ENCODE measurements around the gene FRMD4A.
"Not testable (repeated sequence)": the region's sequence is repeated elsewhere in the genome, so short reads cannot be mapped to it uniquely, and the experiment has no call there.

Gene FRMD4A

DNA sequence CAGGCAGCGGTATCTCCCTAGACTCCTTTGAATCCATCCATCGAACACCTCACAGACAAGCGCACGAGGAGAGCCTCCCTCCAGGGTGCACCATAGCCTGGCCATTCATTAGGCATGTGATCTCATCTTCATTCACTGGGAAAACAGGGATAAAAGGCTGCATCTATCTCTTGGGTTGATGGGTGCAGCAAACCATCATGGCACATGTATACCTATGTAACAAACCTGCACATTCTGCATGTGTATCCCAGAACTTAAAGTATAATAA is 552.1 kb downstream of the FRMD4A start:
- peaks cover 11 to 32% (median 18%) of the 10 kb centered on the region in 5 donors for H3K36me3 ChIP-seq (ENCODE audit: control insufficient read depth in 5 of 5, insufficient read depth in 5 of 5, low read length in 5 of 5)
- H3K27me3 ChIP-seq (ENCODE audit: control insufficient read depth in 5 of 5, insufficient read depth in 4 of 5, low read length in 5 of 5); H3K4me3 ChIP-seq (ENCODE audit: low read depth in 1 of 5, low read length in 5 of 5); H3K27ac ChIP-seq (ENCODE audit: low read depth, low read length); H3K9ac ChIP-seq (ENCODE audit: low read length in 5 of 5); H3K9me3 ChIP-seq (ENCODE audit: control insufficient read depth in 5 of 5, low read length in 5 of 5): not testable (repeated sequence)
- peaks cover 7 to 24% (median 22%) of the 10 kb centered on the region in 5 donors for H3K4me1 ChIP-seq (ENCODE audit: control insufficient read depth in 5 of 5, insufficient read depth in 5 of 5, low read length in 5 of 5)

DNA sequence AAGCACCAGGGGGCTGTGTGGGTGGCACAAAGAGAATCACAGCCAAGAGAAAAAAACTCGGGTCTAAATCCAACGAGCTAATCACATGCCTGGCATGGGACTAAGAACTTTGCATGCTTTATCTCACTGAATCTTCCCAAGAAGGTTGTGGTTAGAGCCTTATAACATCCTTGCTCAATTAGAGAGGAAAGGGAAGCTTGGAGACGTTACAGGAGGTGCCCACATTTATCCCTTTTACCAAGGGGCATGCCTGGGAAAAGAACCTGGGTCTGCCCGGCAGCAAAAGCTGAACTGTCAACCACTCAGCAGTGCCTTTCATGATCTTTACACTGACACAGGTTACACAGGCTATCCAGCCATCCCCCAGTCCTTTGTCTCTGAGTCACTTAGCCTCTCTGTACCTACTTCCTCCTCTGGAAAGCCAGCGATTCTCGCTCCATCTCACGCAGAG is 553.8 kb downstream of the FRMD4A start:
- Histone ChIP-seq H3K4me3 (ENCODE audit: low read depth in 1 of 5, low read length in 5 of 5) (no peak overlapping the region), H3K36me3 (ENCODE audit: control insufficient read depth in 5 of 5, insufficient read depth in 5 of 5, low read length in 5 of 5) (peaks cover 8 to 27% (median 16%) of the 10 kb centered on the region in 5 donors), H3K27me3 (ENCODE audit: control insufficient read depth in 5 of 5, insufficient read depth in 4 of 5, low read length in 5 of 5) (no peaks in the 10 kb centered on the region), H3K4me1 (ENCODE audit: control insufficient read depth in 5 of 5, insufficient read depth in 5 of 5, low read length in 5 of 5) (peaks cover 7 to 25% (median 24%) of the 10 kb centered on the region in 5 donors), H3K9ac (ENCODE audit: low read length in 5 of 5) (no peak overlapping the region), H3K27ac (ENCODE audit: low read depth, low read length) (peak overlapping the region; percentile 41), H3K9me3 (ENCODE audit: control insufficient read depth in 5 of 5, low read length in 5 of 5) (no peaks in the 10 kb centered on the region)

DNA sequence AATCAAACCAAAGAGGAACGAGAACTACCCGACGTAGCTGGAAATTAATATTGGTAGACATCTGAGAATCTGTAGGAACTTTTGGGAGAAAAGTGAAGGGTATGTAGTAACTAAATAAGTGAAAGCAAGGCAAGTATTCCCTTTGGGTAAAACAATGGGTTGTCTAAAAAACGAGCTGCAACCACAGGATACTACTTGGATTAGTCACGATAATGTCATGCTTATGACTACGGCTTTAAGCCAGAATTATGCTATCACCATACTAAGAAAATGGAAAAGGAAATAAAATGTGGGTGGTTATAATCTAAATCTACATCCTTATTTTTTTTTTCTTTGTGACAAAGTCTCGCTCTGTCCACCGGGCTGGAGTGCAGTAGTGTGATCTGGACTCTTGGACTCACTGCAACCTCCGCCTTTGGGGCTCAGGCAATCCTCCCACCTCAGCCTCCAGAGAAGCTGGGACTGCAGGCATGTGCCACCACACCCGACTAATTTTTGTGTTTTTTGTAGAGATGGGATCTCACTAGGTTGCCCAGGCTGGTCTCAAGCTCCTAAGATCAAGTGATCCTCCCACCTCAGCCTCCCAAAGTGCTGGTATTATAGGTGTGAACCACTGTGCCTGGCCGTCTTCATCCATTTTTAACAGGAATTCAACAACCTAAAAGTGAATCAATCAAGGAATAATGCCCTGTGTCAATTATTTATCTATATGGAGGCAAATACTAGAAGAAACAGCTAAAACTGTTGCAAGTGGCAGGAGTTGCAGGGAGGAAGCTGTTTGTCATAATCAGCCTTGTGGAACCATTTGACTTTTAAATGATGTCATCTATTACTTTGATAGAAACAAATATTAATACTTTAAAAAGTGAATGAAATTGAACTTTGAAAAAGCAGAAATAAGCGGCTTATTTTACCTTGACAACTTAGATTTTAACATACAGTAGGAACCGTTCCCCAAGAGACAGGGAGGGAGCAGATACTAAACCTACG is 554.6 kb downstream of the FRMD4A start:
- Histone ChIP-seq H3K9me3 (ENCODE audit: control insufficient read depth in 5 of 5, low read length in 5 of 5) (no peaks in the 10 kb centered on the region), H3K4me1 (ENCODE audit: control insufficient read depth in 5 of 5, insufficient read depth in 5 of 5, low read length in 5 of 5) (peaks cover 7 to 25% (median 24%) of the 10 kb centered on the region in 5 donors), H3K27me3 (ENCODE audit: control insufficient read depth in 5 of 5, insufficient read depth in 4 of 5, low read length in 5 of 5) (no peaks in the 10 kb centered on the region), H3K4me3 (ENCODE audit: low read depth in 1 of 5, low read length in 5 of 5) (no peak overlapping the region), H3K9ac (ENCODE audit: low read length in 5 of 5) (no peak overlapping the region), H3K36me3 (ENCODE audit: control insufficient read depth in 5 of 5, insufficient read depth in 5 of 5, low read length in 5 of 5) (peaks cover 5 to 27% (median 11%) of the 10 kb centered on the region in 5 donors), H3K27ac (ENCODE audit: low read depth, low read length) (peak overlapping the region; percentile 14)

DNA sequence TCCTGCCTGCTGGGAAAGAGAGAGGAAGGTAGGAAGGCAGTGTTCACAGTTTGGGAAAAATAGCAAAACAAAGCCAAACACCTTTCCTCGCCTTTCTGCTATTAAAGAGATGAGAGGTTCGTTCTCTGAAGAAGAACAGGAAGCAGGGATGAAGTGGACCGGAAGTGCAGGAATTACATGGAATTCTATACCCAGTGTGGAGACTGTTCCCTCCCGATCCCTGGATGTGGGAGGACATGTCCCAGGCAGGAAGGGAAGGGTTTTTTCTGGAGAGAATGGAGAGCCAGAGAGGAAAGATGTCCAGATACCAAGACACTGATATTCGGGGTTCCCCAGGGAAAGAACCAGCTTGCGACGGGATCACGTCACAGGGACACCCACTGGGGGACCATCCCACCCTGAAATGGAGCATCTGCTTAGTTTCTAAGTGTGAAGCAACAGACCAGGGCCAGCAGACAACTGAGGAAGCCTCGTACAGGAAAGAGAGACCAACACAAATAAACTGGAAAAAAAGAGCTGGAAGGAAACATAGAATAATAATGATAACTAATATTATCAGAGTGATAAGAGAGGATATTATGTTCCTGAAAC is 556.3 kb downstream of the FRMD4A start:
- peaks cover 0 to 18% (median 7%) of the 10 kb centered on the region in 5 donors for H3K36me3 ChIP-seq (ENCODE audit: control insufficient read depth in 5 of 5, insufficient read depth in 5 of 5, low read length in 5 of 5)
- H3K4me1 ChIP-seq (ENCODE audit: control insufficient read depth in 5 of 5, insufficient read depth in 5 of 5, low read length in 5 of 5), result peaks cover 7 to 32% (median 25%) of the 10 kb centered on the region in 5 donors
- H3K9ac ChIP-seq (ENCODE audit: low read length in 5 of 5), result no peak overlapping the region
- no peaks in the 10 kb centered on the region for H3K27me3 ChIP-seq (ENCODE audit: control insufficient read depth in 5 of 5, insufficient read depth in 4 of 5, low read length in 5 of 5)
- no peak overlapping the region for H3K4me3 ChIP-seq (ENCODE audit: low read depth in 1 of 5, low read length in 5 of 5)
- H3K9me3 ChIP-seq (ENCODE audit: control insufficient read depth in 5 of 5, low read length in 5 of 5), result no peaks in the 10 kb centered on the region
- H3K27ac ChIP-seq (ENCODE audit: low read depth, low read length), result peak overlapping the region; percentile 54

DNA sequence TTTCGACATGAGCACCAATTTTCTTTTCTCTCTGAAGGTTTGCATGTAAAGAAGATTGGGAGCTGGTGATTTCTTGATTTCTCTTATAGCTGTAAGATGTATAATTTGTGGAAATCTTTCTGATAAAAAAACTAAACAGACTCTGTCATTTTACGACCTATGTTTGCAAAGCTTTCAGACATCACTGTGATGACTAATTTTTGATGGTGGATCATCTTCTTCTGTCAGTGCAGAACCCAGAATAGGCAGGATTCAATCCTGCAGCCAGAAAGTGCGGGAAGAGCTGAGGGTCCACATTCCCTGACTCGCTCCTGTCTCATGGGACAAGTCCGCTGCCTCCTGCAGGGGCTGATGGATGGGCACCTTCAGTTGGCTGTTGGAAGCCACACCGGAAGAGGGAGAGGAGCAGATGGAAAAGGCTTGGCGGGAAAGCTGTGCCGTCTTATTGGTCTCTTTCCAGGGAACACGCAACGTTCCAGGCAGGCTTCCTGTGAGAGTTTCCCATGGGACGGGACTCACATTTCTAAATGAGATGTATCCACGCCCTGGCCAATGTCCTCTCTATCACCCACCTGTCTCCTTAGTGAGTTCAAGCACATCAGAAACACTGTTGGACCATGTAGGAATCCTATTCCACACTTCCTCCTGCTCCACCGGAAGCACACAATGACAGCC is 557.1 kb downstream of the FRMD4A start:
- Histone ChIP-seq H3K27me3 (ENCODE audit: control insufficient read depth in 5 of 5, insufficient read depth in 4 of 5, low read length in 5 of 5) (no peaks in the 10 kb centered on the region), H3K9me3 (ENCODE audit: control insufficient read depth in 5 of 5, low read length in 5 of 5) (no peaks in the 10 kb centered on the region), H3K9ac (ENCODE audit: low read length in 5 of 5) (no peak overlapping the region), H3K27ac (ENCODE audit: low read depth, low read length) (peak overlapping the region; percentile 54), H3K4me3 (ENCODE audit: low read depth in 1 of 5, low read length in 5 of 5) (no peak overlapping the region), H3K4me1 (ENCODE audit: control insufficient read depth in 5 of 5, insufficient read depth in 5 of 5, low read length in 5 of 5) (peaks cover 7 to 32% (median 25%) of the 10 kb centered on the region in 5 donors), H3K36me3 (ENCODE audit: control insufficient read depth in 5 of 5, insufficient read depth in 5 of 5, low read length in 5 of 5) (peaks cover 0 to 18% (median 7%) of the 10 kb centered on the region in 5 donors)

DNA sequence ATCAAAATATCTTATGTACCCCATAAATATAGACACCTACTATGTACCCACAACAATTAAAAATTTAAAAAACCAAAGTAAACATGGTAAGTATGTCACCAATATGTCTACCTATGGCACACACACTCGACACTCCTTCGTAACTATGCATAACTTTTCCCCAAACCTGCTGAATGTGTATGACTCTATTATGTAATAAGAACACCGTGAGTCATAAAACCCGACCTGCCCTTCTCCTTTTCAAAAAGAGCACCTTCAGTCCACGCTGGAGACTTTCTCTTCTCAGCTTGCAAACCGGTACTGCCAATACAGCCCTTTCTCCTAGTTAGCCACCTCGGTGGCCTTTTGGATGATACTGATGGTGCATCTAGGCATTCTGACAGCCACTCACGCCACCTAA is 557.7 kb downstream of the FRMD4A start:
- Histone ChIP-seq H3K9ac (ENCODE audit: low read length in 5 of 5) (no peak overlapping the region), H3K4me3 (ENCODE audit: low read depth in 1 of 5, low read length in 5 of 5) (no peak overlapping the region), H3K9me3 (ENCODE audit: control insufficient read depth in 5 of 5, low read length in 5 of 5) (no peaks in the 10 kb centered on the region), H3K4me1 (ENCODE audit: control insufficient read depth in 5 of 5, insufficient read depth in 5 of 5, low read length in 5 of 5) (peaks cover 7 to 29% (median 21%) of the 10 kb centered on the region in 5 donors), H3K27me3 (ENCODE audit: control insufficient read depth in 5 of 5, insufficient read depth in 4 of 5, low read length in 5 of 5) (no peaks in the 10 kb centered on the region), H3K27ac (ENCODE audit: low read depth, low read length) (no peak overlapping the region), H3K36me3 (ENCODE audit: control insufficient read depth in 5 of 5, insufficient read depth in 5 of 5, low read length in 5 of 5) (peaks cover 0 to 21% (median 8%) of the 10 kb centered on the region in 5 donors)

DNA sequence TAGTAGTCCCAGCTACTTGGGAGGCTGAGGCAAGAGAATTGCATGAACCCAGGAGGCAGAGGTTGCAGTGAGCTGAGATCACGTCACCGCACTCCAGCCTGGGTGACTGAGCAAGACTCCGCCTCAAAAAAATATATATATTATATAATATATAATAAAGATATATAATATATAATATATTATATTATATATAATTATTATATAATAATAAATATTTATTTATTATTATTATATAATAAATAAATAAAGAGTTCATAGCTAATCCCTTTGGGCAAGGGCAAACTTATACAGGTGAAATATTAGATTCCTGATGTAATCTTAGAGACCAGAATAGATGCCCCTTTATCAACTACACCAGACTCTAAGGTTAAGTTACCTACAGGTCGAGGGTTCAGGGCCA is 558.7 kb downstream of the FRMD4A start:
- Histone ChIP-seq H3K9me3 (ENCODE audit: control insufficient read depth in 5 of 5, low read length in 5 of 5) (no peaks in the 10 kb centered on the region), H3K36me3 (ENCODE audit: control insufficient read depth in 5 of 5, insufficient read depth in 5 of 5, low read length in 5 of 5) (peaks cover 0 to 31% (median 18%) of the 10 kb centered on the region in 5 donors), H3K9ac (ENCODE audit: low read length in 5 of 5) (no peak overlapping the region), H3K4me1 (ENCODE audit: control insufficient read depth in 5 of 5, insufficient read depth in 5 of 5, low read length in 5 of 5) (peaks cover 7 to 19% (median 13%) of the 10 kb centered on the region in 5 donors), H3K4me3 (ENCODE audit: low read depth in 1 of 5, low read length in 5 of 5) (no peak overlapping the region), H3K27ac (ENCODE audit: low read depth, low read length) (no peak overlapping the region), H3K27me3 (ENCODE audit: control insufficient read depth in 5 of 5, insufficient read depth in 4 of 5, low read length in 5 of 5) (no peaks in the 10 kb centered on the region)

DNA sequence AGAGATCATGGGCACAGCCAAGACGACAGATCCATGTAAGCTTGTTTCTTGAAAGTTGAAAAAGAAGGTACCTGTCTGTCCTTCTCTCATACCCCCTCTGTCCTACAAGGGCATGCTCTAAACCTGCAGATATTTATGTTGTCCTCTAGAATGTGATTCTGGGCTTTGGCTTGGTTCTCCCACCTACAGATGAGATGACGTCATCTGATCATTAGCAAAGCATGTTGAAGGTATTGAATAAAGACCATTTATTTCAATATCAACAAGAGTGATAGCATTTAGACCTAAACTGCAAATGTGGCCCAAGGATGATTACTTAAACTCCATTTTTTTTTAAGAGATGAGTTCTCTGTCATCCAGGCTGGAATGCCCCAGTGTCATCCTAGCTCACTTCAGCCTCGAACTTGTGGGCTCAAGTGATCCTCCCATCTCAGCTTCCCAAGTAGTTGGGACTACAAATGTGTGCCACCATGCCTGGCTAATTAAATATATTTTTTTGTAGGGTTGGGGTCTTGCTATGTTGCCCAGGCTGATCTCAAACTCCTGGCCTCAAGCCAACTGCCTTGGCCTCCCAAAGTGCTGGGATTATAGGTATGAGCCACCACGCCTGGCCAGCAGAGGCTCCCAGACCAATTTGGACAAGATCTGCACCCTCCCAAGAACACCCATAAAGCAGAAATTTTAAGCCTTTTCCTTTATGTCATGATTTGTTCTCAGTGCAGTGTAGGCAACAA is 559.8 kb downstream of the FRMD4A start:
- Histone ChIP-seq H3K9me3 (ENCODE audit: control insufficient read depth in 5 of 5, low read length in 5 of 5) (no peaks in the 10 kb centered on the region), H3K4me1 (ENCODE audit: control insufficient read depth in 5 of 5, insufficient read depth in 5 of 5, low read length in 5 of 5) (peaks cover 4 to 15% (median 11%) of the 10 kb centered on the region in 5 donors), H3K27me3 (ENCODE audit: control insufficient read depth in 5 of 5, insufficient read depth in 4 of 5, low read length in 5 of 5) (no peaks in the 10 kb centered on the region), H3K36me3 (ENCODE audit: control insufficient read depth in 5 of 5, insufficient read depth in 5 of 5, low read length in 5 of 5) (peaks cover 0 to 29% (median 19%) of the 10 kb centered on the region in 5 donors), H3K27ac (ENCODE audit: low read depth, low read length) (no peak overlapping the region), H3K4me3 (ENCODE audit: low read depth in 1 of 5, low read length in 5 of 5) (no peak overlapping the region), H3K9ac (ENCODE audit: low read length in 5 of 5) (no peak overlapping the region)

DNA sequence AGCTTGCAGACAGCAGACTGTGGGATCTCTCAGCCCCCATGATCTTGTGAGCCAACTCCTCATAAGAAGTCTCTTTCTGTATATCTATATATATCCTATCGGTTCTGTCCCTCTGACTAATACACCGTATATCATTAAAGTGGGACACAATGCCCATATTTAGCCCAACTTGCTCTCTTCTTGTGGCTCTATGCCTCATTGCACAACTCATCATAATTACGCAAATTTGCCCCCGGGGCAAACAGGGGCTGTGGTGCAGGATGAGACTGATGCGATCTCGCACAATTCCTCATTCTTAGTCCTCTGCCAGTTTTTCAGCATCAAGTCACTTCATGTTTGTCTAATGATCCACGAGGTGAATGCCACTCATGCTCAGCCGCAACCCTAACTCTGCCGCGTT is 560.8 kb downstream of the FRMD4A start:
- peak overlapping the region in 1 of 5 donors; percentile 16 for H3K9ac ChIP-seq (ENCODE audit: low read length in 5 of 5)
- H3K9me3 ChIP-seq (ENCODE audit: control insufficient read depth in 5 of 5, low read length in 5 of 5), result no peaks in the 10 kb centered on the region
- peaks cover 0 to 29% (median 22%) of the 10 kb centered on the region in 5 donors for H3K36me3 ChIP-seq (ENCODE audit: control insufficient read depth in 5 of 5, insufficient read depth in 5 of 5, low read length in 5 of 5)
- H3K27me3 ChIP-seq (ENCODE audit: control insufficient read depth in 5 of 5, insufficient read depth in 4 of 5, low read length in 5 of 5), result no peaks in the 10 kb centered on the region
- no peak overlapping the region for H3K4me3 ChIP-seq (ENCODE audit: low read depth in 1 of 5, low read length in 5 of 5)
- no peak overlapping the region for H3K27ac ChIP-seq (ENCODE audit: low read depth, low read length)
- peaks cover 4 to 15% (median 11%) of the 10 kb centered on the region in 5 donors for H3K4me1 ChIP-seq (ENCODE audit: control insufficient read depth in 5 of 5, insufficient read depth in 5 of 5, low read length in 5 of 5)
